Endothelial cell (in vitro differentiated cells): ENCODE data around the gene FOXP2. TPM values are rescaled to one million over a fixed set of nuclear protein-coding genes. Genes with fewer than 3 reads are reported as not detected.

Experiments
- DNase-seq: peaks from one replicate; pipeline ENCODE4 v3.0.0; 2021; ENCODE audit warnings: low spot score
- H3K27ac Mint-ChIP-seq: one replicate; pipeline ENCODE4 v1.8.0; 2021; ENCODE audit warnings: mixed read lengths, inconsistent platforms; ENCODE audit not compliant: unreplicated experiment
- H3K27me3 Mint-ChIP-seq: one replicate; pipeline ENCODE4 v1.8.0; 2021; ENCODE audit warnings: mild to moderate bottlenecking, moderate library complexity, mixed read lengths, inconsistent platforms; ENCODE audit not compliant: unreplicated experiment
- H3K36me3 Mint-ChIP-seq: one replicate; pipeline ENCODE4 v1.8.0; 2021; ENCODE audit warnings: mild to moderate bottlenecking, low read depth, mixed read lengths, inconsistent platforms; ENCODE audit not compliant: unreplicated experiment
- H3K4me1 Mint-ChIP-seq: one replicate; pipeline ENCODE4 v1.8.0; 2021; ENCODE audit warnings: mild to moderate bottlenecking, mixed read lengths, inconsistent platforms; ENCODE audit not compliant: unreplicated experiment
- H3K4me3 Mint-ChIP-seq: one replicate; pipeline ENCODE4 v1.8.0; 2021; ENCODE audit warnings: mild to moderate bottlenecking, mixed read lengths, inconsistent platforms; ENCODE audit not compliant: unreplicated experiment
- H3K9me3 Mint-ChIP-seq: one replicate; pipeline ENCODE4 v1.8.0; 2021; ENCODE audit warnings: mixed read lengths, inconsistent platforms; ENCODE audit not compliant: unreplicated experiment
- total RNA-seq: library from RNA; stranded (reverse); fragmentation: NEBNext Ultra II Directional; extraction: Animal tissue kit (Norgen Biotek cat#: 25700); gene quantifications from one replicate; pipeline ENCODE4 v1.2.1, GENCODE V29; 2021; ENCODE audit not compliant: unreplicated experiment
- TF ChIP-seq, protein P1 (sequence below): fragments of 200-600 bp; sonication (generic); IDR thresholded peaks from one replicate; pipeline ENCODE4 v1.5.0; 2021; ENCODE audit warnings: antibody characterized with exemption; ENCODE audit not compliant: unreplicated experiment

Gene FOXP2
- total RNA-seq, 1 donor from 2014 or later: 9.1 TPM

DNA sequence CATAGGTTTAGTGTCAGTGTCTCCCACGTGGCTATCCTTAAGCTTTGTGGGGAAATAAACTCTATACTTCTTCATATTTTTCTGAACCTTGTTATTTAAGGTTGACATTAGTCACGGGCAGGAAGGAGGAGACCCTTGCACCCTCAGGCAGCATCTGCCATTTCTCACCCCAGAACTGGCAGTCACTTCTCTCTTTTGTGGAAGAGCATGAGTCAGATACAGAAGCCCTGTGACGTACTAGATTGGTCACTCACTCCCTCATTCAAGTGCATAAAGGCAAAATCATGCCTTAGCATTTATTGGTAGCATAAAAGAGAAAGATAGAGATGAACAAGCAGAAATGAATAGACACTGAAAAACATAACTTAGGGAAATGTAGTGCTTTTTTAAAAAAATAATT lies 301.3 kb downstream of the FOXP2 start:
- TF ChIP-seq, protein P1, sequence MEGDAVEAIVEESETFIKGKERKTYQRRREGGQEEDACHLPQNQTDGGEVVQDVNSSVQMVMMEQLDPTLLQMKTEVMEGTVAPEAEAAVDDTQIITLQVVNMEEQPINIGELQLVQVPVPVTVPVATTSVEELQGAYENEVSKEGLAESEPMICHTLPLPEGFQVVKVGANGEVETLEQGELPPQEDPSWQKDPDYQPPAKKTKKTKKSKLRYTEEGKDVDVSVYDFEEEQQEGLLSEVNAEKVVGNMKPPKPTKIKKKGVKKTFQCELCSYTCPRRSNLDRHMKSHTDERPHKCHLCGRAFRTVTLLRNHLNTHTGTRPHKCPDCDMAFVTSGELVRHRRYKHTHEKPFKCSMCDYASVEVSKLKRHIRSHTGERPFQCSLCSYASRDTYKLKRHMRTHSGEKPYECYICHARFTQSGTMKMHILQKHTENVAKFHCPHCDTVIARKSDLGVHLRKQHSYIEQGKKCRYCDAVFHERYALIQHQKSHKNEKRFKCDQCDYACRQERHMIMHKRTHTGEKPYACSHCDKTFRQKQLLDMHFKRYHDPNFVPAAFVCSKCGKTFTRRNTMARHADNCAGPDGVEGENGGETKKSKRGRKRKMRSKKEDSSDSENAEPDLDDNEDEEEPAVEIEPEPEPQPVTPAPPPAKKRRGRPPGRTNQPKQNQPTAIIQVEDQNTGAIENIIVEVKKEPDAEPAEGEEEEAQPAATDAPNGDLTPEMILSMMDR: no peak
- no peaks in the 10 kb centered on the region for H3K36me3 Mint-ChIP-seq
- H3K27ac Mint-ChIP-seq: no peak overlapping the region
- no peaks in the 10 kb centered on the region for H3K27me3 Mint-ChIP-seq
- H3K9me3 Mint-ChIP-seq: no peaks in the 10 kb centered on the region
- H3K4me1 Mint-ChIP-seq: peaks cover 3% of the 10 kb centered on the region
- H3K4me3 Mint-ChIP-seq: no peak overlapping the region
- DNase-seq: no peak

DNA sequence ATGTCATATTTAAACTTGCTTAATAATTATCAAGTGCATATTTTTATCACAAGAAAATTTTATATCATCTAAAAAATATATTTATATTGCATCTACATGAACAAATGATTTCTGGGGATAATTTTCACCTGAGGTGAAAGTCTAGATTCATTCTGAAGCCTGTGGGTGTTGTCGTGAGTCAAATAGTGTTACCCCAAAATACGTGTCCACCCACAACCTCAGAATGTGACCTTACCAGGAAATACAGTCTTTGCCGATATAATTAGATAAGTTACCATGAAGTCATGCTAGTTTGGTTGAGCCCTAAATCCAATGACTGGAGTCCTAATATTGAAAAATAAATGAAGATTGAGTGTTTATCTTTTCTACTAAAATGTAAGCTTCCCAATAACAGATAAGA lies 304.2 kb downstream of the FOXP2 start:
- Mint-ChIP-seq H3K27me3 (no peaks in the 10 kb centered on the region), H3K9me3 (no peaks in the 10 kb centered on the region), H3K4me1 (no peaks in the 10 kb centered on the region), H3K27ac (no peak overlapping the region), H3K36me3 (no peaks in the 10 kb centered on the region), H3K4me3 (no peak overlapping the region)
- DNase-seq: no peak
- TF ChIP-seq, protein P1: no peak

DNA sequence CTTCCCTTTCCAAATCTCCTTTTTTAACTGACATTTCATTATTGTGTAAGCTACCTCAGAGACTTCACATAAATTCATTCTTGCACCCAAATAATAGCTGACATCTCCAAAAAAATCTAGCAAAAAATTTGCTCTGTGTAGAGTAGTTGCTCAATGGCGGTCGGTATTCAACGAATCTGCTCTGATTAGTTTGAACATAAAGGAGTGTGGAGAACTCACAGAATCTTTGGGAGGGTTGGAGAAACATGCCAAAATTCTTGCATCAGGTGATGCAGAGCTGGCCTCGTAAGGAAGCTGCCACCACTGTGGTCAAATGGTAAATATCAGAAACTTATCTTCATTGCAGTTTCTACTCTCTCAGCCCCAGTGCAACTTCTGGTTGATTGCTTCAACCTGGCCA lies 306.1 kb downstream of the FOXP2 start:
- Mint-ChIP-seq H3K36me3 (no peaks in the 10 kb centered on the region), H3K9me3 (no peaks in the 10 kb centered on the region), H3K27ac (no peak overlapping the region), H3K27me3 (no peaks in the 10 kb centered on the region), H3K4me1 (no peaks in the 10 kb centered on the region), H3K4me3 (no peak overlapping the region)
- no peak for DNase-seq
- TF ChIP-seq, protein P1: no peak

DNA sequence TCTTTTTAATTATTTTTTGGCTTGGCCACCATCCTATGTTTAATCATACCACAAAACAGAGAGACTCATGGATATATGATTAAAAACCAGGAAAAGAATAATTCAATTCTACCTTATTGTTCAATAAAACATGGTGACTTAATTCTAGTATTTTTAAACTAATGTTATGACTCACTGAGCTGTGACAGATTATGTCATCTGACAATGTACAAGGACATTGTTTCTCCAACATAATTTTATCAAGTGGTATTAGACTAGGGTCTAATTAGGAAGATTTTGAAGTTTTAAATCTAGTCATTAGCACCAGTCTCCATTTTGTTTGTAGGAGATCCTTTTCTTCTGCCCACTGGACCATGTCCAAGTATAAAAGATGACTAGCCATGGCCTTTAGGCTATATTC lies 307.9 kb downstream of the FOXP2 start:
- TF ChIP-seq, protein P1: no peak
- Mint-ChIP-seq H3K36me3 (no peaks in the 10 kb centered on the region), H3K27ac (no peak overlapping the region), H3K4me3 (no peak overlapping the region), H3K4me1 (no peaks in the 10 kb centered on the region), H3K27me3 (no peaks in the 10 kb centered on the region), H3K9me3 (peaks cover under 1% of the 10 kb centered on the region)
- DNase-seq: no peak

DNA sequence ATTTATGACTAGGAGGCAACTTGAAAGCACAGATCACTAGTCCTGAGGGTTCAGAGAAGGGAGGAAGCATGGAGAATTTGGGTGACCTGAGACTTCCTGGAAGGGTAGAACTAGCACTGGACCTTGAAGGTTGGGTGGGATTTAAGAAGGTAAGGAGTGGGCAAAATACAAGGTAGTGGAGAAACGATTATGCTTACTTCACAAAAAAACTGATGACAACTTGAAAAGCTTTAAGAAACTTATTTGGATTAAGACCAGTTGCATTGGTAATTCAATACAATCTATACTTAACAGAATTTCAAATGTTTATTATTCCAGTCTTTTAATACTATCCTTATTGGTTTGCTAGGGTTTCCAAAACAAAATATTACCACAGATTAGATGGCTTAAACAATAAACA lies 308.7 kb downstream of the FOXP2 start:
- TF ChIP-seq, protein P1: no peak
- DNase-seq: no peak
- H3K4me1 Mint-ChIP-seq: no peaks in the 10 kb centered on the region
- H3K36me3 Mint-ChIP-seq: no peaks in the 10 kb centered on the region
- no peaks in the 10 kb centered on the region for H3K27me3 Mint-ChIP-seq
- H3K4me3 Mint-ChIP-seq: no peak overlapping the region
- no peak overlapping the region for H3K27ac Mint-ChIP-seq
- peaks cover 3% of the 10 kb centered on the region for H3K9me3 Mint-ChIP-seq
